HG02885 (cell line): ENCODE measurements around the gene CORT.
A peak's percentile ranks its signal among the peaks of the same experiment; 100 is the strongest.
"Not testable (repeated sequence)": the region's sequence is repeated elsewhere in the genome, so short reads cannot be mapped to it uniquely, and the experiment has no call there.

ENCODE experiments used
- ATAC-seq: cut with Tn5 transposase; IDR thresholded peaks from one replicate; pipeline ENCODE4 v1.9.1; 2021; ENCODE audit warnings: mild to moderate bottlenecking; ENCODE audit not compliant: unreplicated experiment, poor library complexity

The CORT gene

DNA sequence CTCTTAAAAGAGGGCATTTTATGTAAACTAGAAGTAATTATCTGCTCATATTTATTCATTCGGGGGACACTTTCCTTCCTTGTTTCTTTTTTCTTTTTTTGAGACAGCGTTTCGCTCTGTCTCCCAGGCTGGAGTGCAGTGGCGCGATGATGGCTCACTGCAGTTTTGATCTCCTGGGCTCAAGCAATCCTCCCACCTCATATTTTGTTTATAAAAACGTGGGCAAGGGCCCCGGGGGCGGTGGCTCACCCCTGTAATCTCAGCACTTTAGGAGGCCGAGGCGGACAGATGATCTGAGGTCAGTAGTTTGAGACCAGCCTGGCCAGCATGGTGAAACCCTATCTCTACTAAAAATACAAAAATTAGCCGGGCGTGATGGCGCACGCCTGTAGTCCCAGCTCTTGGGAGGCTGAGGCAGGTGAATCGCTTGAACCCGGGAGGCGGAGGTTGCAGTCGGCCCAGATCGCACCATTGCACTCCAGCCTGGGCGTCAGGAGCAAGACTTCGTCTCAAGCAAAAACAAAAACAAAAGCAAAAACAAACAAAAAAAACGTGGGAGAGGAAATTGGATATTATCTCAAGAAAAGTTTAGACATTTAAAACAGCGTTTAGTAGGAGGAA is 23.4 kb downstream of the CORT start:
- no peak for ATAC-seq

DNA sequence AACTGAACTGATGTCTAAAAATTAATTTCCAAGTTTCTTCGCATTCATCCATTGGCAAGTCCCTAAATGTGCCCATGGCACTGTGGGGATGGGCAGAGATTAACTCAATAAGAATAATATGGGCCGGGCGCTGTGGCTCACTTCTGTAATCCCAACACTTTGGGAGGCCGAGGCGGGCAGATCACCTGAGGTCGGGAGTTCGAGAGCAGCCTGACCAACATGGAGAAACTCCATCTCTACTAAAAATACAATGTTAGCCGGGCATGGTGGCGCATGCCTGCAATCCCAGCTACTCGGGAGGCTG is 24.4 kb downstream of the CORT start:
- ATAC-seq, result not testable (repeated sequence)

DNA sequence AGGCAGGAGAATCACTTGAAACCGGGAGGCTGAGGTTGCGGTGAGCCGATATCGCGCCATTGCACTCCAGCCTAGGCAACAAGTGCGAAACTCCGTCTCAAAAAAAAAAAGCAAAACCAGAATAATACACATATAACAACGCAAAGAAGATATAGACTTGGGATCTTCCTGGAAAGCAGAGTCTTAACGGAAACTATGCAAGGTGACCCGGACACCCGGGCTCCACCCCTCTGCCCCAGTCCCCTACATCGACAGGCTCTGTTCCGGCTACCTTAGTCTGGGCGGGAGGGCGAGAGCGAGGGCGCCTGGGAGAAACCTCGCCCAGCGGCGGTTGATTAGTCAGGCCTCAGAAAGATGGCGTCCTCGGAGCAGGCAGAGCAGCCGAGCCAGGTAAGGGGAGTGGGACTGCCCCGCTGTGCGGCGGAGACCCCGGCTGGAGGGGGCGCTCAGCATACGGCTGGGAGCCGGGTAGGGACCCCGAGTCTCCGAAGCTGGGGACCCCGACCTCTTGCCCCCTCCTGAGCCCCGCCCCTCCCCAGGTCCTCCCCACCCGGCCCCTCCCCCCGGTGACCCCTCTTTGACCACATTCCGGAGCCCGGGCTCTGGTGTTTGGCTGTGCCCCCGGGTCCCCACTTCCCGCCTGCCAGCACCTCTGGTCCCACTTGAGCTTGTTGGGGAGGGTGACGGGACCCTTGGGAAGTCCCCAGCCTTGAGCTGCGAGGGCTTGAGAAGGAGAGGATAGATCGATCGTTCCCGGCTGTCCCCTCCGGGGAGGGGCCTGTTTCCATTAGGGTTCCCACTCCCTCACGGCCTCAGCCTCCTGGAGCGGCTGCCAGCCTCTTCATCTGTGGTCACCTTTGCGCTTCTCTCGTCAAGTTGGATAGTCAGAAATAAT is 25.0 kb downstream of the CORT start, which contains the start of gene PEX14:
PEX14 (plus strand) TSS at position 338 of the 895 bp plus-strand sequence; CDS start at position 355, 17 bp downstream.
- ATAC-seq, result peak; percentile 72

DNA sequence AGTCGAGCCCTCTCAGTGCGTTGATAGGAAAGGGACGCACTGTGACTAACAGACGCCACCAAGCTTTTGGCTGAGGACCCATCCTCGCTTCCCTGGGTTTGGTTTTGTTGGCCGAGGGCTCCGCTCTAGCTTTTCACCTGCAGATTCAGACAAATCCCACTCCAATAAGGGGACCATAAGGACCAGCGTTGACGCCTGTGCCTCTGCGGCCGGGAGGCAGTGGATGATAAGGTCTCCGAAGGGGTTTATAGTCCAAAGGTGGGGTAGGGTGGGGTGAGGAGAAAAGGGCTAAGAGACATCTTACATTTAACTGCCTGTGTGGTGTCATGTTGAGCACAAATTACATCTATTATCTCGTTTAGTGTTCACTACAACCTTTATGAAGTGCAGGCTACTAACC is 25.7 kb downstream of the CORT start:
- ATAC-seq, result no peak

DNA sequence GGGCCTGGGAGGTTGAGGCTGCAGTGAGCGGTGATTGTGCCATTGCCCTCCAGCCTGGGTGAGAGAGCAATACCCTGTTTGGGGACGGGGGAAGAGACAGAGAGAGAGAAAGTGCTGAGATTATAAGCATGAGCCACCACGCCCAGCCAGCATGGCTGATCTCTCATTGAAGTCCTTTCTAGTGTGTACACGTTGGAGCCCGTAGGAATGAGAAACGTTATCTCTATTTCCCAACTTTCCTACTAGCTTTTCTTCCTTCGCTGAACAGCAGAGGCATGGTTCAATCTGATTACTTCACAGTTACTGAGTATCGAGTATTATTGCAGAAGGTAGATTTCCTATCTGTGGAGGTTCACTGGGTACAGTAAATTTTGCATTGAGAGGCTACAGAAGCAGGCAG is 29.5 kb downstream of the CORT start:
- ATAC-seq, result no peak

DNA sequence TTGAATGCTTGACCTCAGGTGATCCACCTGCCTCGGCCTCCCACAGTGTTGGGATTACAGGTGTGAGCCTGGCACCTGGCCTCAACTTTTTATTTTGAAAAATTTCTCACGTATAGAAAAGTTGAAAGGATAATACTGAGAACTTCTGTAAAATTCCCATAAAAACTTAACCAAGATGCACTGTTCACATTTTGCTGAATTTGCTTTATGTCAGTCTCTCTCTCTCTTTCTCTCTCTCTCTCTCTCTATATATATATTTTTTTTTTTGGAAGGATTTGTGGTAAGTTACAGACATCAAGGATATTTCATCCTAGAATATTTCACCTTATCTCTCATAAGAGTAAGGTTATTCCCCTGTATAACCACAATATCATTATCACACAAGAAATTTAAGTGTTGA is 30.8 kb downstream of the CORT start:
- no peak for ATAC-seq

DNA sequence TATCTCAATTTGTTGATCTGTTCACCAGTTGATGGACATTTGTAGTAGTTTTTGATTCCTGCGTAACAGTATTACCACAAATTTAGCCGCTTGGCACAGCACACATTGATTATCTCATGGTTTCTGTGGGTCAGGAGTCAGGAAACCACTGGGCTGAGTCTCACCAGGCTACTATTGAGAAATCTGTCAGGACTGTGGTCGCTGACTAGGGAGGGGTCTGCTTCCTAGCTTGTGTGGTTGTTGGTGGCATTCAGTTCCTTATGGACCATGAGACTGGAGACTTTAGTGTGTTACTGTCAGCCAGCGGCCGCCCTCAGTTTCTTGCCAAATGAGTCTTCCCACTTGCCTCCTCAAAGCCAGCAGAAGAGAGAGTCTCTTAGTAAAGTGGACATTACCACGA is 34.7 kb downstream of the CORT start:
- no peak for ATAC-seq

DNA sequence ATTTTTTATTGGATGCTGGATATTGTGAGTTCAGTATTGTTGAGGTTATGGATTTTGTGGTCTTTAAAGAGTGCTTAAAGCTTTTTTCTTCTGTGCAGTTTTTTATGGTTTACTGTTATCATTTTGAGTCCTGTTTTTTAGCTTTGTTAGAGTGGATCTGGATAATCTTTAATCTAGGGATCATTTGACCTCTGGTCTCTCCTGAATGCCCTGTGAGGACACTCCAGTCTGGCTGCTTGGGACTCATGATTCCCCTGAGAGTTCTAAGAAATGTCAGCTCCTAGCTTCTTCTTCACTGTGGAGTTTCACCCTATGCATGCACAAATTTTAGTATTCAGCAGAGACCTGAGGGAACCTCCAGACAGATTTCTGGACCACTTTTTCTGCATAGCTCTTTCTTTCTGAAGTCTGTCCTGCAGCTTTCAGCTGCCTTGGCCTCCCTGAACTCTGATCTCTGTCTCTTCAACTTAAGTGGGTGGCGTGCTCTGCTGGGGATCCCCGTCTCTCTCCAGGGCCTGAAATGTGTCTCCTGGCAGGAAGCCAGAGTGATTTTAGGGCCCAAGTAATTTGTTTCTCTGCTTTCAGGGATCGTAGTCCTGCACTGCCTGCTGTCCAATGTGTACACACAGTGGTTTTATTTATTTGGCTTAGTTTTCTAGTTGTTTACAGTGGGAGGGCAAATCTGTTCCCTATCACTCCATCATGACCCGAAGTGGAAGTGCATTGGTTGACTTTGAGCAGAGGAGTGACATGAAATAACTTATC is 39.6 kb downstream of the CORT start:
- no peak for ATAC-seq

DNA sequence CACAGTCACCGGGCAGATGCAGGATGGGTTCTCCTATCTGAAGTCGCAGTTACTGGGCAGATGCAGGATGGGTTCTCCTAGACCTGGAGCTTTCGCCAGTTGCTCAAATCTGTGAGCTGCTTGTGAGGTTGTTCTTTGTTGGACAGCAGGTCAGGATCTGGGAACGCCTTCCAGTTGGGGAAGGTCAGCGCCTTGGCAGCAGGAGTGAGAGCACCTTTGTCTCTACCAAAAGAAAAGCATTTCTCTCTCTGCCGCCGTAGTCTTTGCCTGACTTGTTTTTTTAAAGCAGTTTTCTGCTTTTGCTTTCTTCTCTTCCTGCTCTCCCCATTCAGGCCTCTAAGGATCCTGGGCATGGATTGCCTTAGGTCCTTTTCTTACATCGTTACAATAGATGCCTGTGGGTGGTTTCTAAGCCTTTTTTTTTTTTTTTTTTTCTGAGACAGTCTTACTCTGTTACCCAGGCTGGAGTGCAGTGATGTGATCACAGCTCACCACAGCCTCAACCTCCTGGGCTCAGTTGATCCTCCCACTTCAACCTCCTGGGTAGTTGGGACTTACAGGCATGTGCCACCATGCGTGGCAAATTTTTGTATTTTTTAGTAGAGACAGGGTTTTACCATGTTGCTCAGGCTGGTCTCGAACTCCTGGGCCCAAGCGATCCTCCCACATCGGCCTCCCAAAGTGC is 40.6 kb downstream of the CORT start:
- ATAC-seq, result no peak

DNA sequence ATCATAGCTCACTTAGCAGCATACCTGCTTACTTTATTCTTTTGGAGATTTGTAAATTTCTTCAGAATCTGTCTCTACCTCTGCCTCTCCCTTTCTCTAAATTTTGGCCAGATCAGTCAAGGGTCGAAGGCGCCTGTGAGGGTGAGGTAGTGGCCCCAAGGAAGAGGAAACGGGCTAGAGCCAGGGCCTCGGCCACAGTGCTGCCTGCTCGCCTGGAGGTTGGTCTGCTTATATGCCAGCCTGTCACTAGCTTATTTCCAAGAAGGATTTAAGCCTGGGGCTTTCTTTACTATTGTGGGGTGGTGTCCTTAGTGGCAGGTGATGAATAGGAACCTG is 44.6 kb downstream of the CORT start:
- no peak for ATAC-seq

DNA sequence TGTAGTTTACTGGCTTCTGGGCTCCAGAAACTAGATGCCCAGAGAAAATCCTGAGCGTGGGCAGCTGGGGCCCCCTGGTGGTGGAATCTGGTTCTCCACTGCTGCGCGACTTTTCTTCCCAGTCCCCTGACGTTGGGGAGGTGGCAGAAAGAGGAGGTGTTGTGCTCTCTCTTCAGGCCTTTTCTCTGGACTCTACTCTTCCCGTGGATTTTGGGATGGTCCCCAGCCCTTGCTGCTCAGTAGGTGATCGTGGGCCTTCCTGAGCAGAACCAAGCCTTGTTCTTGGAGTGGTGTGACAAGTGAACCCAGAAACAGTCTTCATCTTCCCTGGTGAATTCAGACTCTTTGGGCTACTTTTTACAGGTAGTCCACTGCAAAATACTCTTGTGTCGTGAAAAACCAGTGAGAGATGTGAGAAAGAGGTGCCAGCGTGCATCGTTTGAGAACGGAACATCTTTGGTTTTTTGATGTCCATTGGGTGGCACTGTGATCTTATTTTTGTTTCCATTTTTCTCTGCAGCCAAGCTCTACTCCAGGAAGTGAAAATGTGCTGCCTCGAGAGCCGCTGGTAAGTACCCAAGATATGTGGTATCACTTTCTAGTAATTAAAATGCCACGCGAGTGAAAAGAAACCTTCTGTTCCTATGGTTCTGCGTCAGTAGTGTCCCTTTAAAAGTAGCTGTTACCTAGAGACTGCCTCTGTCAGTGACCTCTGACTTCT is 45.1 kb downstream of the CORT start:
- ATAC-seq, result peak; percentile 66

DNA sequence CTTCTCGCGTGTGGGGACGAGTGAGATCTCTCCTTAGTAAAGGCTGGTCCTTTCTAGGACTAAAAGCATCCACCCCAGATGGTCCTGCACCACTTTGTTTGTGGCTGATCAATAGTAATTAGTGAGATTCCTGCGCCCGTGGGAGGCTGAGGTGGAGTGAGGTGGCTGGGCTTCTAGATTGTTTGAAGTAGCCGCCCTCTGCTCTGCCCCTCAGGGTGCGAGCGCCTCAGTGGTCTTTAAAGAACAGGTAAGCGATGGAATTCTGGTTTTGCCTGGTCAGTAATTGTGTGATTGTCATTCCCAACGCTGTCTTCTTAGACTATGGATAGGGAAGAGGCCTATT is 45.6 kb downstream of the CORT start:
- no peak for ATAC-seq

DNA sequence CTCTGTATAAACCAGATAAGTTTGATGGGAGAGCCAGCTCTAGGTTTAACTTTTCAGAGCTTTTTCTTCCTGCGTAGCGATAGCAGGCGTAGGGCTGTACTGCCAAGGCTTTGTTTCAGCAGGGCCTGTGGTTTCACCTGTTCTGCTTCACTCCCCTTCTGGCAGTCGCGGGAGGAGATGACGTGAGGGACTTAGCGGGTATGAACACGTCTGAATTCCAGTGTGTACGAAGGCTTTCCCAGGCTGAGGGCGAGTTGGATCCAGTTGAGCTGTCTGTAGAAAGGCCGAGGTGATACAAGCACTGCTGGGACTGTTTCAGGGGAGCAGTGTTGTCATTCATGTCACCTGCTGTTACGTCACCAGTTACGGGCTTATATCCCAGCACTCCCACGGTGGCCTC is 46.1 kb downstream of the CORT start:
- no peak for ATAC-seq

DNA sequence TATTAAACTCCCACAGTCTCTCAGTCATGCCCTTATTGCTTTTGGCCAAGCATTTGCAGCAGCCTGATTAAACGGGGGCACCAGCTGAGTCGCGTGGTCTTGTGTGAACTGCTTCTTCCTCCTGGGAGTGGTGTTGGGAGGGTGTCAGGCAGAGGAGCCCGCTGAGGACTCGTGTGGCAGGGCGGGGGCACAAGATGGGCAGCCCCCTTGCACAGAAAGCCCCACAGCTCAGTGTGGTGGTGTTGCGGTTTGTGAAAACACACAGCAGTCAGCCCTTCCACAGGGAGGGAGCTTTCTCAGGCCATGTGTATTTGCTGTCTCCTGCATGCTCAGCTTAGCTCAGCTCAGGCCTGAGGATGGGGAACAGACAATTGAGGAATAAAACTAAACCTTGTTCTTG is 47.3 kb downstream of the CORT start:
- no peak for ATAC-seq

DNA sequence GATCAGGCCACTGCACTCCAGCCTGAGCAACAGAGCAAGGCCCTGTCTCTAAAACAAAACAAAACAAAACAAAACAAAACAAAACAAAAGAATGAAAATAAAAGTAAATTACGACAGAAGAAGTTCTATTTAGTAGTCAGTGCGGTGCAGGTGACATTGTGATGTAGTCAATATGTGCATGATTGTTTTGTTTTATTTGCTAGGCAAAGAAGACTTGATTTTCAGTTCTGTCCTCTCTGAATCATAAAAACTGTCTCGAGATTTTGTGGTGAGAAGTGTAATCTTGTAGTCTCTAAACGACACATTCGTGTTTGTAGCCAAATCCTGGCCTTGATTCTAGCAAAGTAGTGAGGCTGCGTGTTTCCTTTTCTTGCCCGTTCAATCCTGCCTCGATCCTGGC is 48.4 kb downstream of the CORT start:
- no peak for ATAC-seq
